Smooth muscle cell (in vitro differentiated cells): ENCODE data around the gene EFCAB5. TPM values are rescaled to one million over a fixed set of nuclear protein-coding genes. Genes with fewer than 3 reads are reported as not detected.
"Not testable (repeated sequence)": the region's sequence is repeated elsewhere in the genome, so short reads cannot be mapped to it uniquely, and the experiment has no call there.

ENCODE experiments used
- DNase-seq: peaks from one replicate; lab custom pipeline; 2025; ENCODE audit not compliant: unreplicated experiment; lab: John Stamatoyannopoulos, UW
- H2AFZ ChIP-seq: fragments of 200-600 bp; sonication (generic); 2 replicates; pipeline ENCODE4 v1.6.0; 2016; ENCODE audit warnings: antibody characterized with exemption, low read depth, mild to moderate bottlenecking
- H3F3A ChIP-seq: fragments of 200-600 bp; sonication (generic); 2 replicates; pipeline ENCODE4 v1.6.0; 2017; ENCODE audit warnings: antibody characterized with exemption, low read depth
- H3K27ac ChIP-seq: fragments of 200-600 bp; sonication (generic); 2 replicates; pipeline ENCODE4 v1.5.1; 2016; ENCODE audit warnings: low read depth, mild to moderate bottlenecking
- H3K27me3 ChIP-seq: fragments of 200-600 bp; sonication (generic); 2 replicates; pipeline ENCODE4 v1.6.1; 2016; ENCODE audit warnings: low read depth, mild to moderate bottlenecking
- H3K36me3 ChIP-seq: fragments of 200-600 bp; sonication (generic); 2 replicates; pipeline ENCODE4 v1.5.1; 2016; ENCODE audit warnings: low read depth
- H3K4me1 ChIP-seq: fragments of 200-600 bp; sonication (generic); 2 replicates; pipeline ENCODE4 v1.5.1; 2016; ENCODE audit warnings: low read depth
- H3K4me2 ChIP-seq: fragments of 200-600 bp; sonication (generic); 2 replicates; pipeline ENCODE4 v1.6.0; 2016; ENCODE audit warnings: mild to moderate bottlenecking
- H3K4me3 ChIP-seq: fragments of 200-600 bp; sonication (generic); 2 replicates; pipeline ENCODE4 v1.5.1; 2016; ENCODE audit warnings: mild to moderate bottlenecking
- H3K79me2 ChIP-seq: fragments of 200-600 bp; sonication (generic); 2 replicates; pipeline ENCODE4 v1.6.0; 2016; ENCODE audit warnings: low read depth, mild to moderate bottlenecking
- H3K9ac ChIP-seq: fragments of 200-600 bp; sonication (generic); 2 replicates; pipeline ENCODE4 v1.6.0; 2016; ENCODE audit warnings: low read depth
- H3K9me3 ChIP-seq: fragments of 200-600 bp; sonication (generic); replicated peaks from 2 replicates; pipeline ENCODE4 v1.5.1; 2016; ENCODE audit warnings: low read depth
- H4K20me1 ChIP-seq: fragments of 200-600 bp; sonication (generic); 2 replicates; pipeline ENCODE4 v1.6.0; 2016; ENCODE audit warnings: low read depth
- WGBS: methylation state at CpG from one replicate; pipeline ENCODE4 v1.1.7; 2016; ENCODE audit warnings: low lambda C conversion rate; 5-methylcytosine and 5-hydroxymethylcytosine counted together
- polyA plus RNA-seq: library from polyadenylated mRNA; unstranded; fragments of >200 nt; fragmentation: Nextera tagmentation; extraction: Ambion mirVana; gene quantifications from 2 replicates; pipeline ENCODE4 v1.2.1, GENCODE V29; 2016
- total RNA-seq: library from RNA; depleted of rRNA; stranded (reverse); fragments of >200 nt; gene quantifications from 2 replicates; pipeline ENCODE4 v1.2.3, GENCODE V29; 2014
- TF ChIP-seq, protein P1 (sequence below): fragments of 200-600 bp; sonication (generic); IDR thresholded peaks from 2 replicates; pipeline ENCODE4 v1.5.1; 2017; ENCODE audit warnings: borderline replicate concordance, mild to moderate bottlenecking, antibody characterized with exemption; ENCODE audit not compliant: insufficient read depth, poor library complexity, severe bottlenecking

The EFCAB5 gene
- total and polyA plus RNA-seq, 2 experiments from 2014 or later = 0.31 TPM; not detected in 1

GRCh38 chr17:30005709-30006320 is 64.4 kb downstream of the EFCAB5 start:
- WGBS = 4% methylated on average over 8 of the region's 8 CpGs
- DNase-seq = no peak
- TF ChIP-seq, protein P1, sequence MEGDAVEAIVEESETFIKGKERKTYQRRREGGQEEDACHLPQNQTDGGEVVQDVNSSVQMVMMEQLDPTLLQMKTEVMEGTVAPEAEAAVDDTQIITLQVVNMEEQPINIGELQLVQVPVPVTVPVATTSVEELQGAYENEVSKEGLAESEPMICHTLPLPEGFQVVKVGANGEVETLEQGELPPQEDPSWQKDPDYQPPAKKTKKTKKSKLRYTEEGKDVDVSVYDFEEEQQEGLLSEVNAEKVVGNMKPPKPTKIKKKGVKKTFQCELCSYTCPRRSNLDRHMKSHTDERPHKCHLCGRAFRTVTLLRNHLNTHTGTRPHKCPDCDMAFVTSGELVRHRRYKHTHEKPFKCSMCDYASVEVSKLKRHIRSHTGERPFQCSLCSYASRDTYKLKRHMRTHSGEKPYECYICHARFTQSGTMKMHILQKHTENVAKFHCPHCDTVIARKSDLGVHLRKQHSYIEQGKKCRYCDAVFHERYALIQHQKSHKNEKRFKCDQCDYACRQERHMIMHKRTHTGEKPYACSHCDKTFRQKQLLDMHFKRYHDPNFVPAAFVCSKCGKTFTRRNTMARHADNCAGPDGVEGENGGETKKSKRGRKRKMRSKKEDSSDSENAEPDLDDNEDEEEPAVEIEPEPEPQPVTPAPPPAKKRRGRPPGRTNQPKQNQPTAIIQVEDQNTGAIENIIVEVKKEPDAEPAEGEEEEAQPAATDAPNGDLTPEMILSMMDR = no peak

DNA sequence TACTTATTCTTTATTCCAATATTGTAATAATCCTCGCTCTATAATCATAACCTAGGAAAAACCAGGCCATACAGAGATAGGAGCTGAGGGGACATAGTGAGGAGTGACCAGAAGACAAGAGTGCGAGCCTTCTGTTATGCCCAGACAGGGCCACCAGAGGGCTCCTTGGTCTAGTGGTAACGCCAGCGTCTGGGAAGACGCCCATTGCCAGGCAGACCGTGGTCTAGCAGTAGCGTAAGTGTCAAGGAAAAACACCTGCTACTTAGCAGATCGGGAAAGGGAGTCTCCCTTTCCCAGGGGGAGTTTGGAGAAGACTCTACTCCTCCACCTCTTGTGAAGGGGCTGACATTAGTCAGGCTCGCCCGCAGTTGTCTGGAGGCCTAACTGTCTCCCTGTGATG is 70.5 kb downstream of the EFCAB5 start:
- not testable (repeated sequence) for H3K4me2 ChIP-seq, DNase-seq, H3K4me1 ChIP-seq, H3F3A ChIP-seq, H3K27ac ChIP-seq, H3K4me3 ChIP-seq, H3K9me3 ChIP-seq, H3K79me2 ChIP-seq, H3K36me3 ChIP-seq, H4K20me1 ChIP-seq, H2AFZ ChIP-seq, H3K27me3 ChIP-seq, H3K9ac ChIP-seq
- WGBS = 94% methylated on average over 10 of the region's 10 CpGs

More at GRCh38 chr17:30005709-30006320, 64.4 kb downstream of the EFCAB5 start:
- no peaks in the 10 kb centered on the region for H3K9me3 ChIP-seq
- H2AFZ ChIP-seq = no peak overlapping the region
- peak overlapping the region; percentile 25 for H3K27ac ChIP-seq
- H3K36me3 ChIP-seq = no peaks in the 10 kb centered on the region
- H3F3A ChIP-seq = peaks cover 5% of the 10 kb centered on the region
- no peaks in the 10 kb centered on the region for H3K27me3 ChIP-seq
- H3K4me2 ChIP-seq = peak overlapping the region; percentile 68
- H3K79me2 ChIP-seq = no peaks in the 10 kb centered on the region
- peaks cover 2% of the 10 kb centered on the region for H3K4me1 ChIP-seq
- H3K4me3 ChIP-seq = no peak overlapping the region
- no peak overlapping the region for H3K9ac ChIP-seq
- H4K20me1 ChIP-seq = no peaks in the 10 kb centered on the region

DNA sequence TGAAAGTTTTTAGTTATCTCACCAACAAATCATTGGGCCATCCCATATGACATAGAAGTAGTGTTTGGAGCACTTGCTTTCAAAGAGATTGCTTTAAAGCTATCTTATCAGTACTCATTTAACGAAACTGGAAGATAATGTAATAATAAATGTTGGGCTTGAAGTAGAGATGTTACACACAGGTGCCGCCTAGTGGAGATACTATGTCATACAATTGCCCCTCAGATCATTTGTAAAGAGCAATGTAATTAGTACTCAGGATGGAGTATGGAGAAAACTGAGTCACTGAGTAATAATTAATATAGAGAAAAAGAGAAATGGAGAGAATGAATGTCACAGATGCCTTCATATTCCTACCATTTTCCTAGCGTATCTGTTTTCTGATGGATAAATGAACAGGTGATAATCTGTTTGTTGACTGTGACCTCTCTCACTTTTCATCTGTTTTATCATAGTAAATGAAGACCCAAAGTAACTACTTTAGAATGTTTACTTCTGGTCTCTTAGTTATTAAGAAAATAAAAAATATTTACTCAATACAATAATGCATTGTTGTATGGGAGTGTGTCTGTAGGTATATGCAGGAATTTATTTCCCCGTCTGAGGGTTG is 80.4 kb downstream of the EFCAB5 start:
- Histone ChIP-seq H3K27ac (no peak overlapping the region), H2AFZ (no peak overlapping the region), H3K4me1 (no peaks in the 10 kb centered on the region), H3K4me2 (peak overlapping the region; percentile 55), H3K4me3 (peak overlapping the region; percentile 23), H4K20me1 (no peaks in the 10 kb centered on the region), H3K36me3 (no peaks in the 10 kb centered on the region), H3K79me2 (no peaks in the 10 kb centered on the region), H3F3A (no peaks in the 10 kb centered on the region), H3K9me3 (no peaks in the 10 kb centered on the region), H3K9ac (no peak overlapping the region), H3K27me3 (no peaks in the 10 kb centered on the region)
- TF ChIP-seq, protein P1 = peak; percentile 76
- no peak for DNase-seq
- WGBS = 29% methylated on average over 4 of the region's 4 CpGs

- H3K79me2 ChIP-seq, H3K4me3 ChIP-seq, H3F3A ChIP-seq, DNase-seq, H3K4me1 ChIP-seq, H3K9me3 ChIP-seq, H4K20me1 ChIP-seq, H3K27ac ChIP-seq, H2AFZ ChIP-seq, H3K36me3 ChIP-seq, H3K27me3 ChIP-seq, H3K4me2 ChIP-seq, H3K9ac ChIP-seq: not testable (repeated sequence)
- 96% methylated on average over 2 of the region's 2 CpGs for WGBS
These were observed 83.9 kb downstream of the EFCAB5 start for GRCh38 chr17:30025325-30025724.
